22Rv1 (cell line): ENCODE results near the gene PTK7.
A peak's percentile ranks its signal among the peaks of the same experiment; 100 is the strongest.

ENCODE experiments used
- H3K27ac ChIP-seq: fragments of 450-650 bp; 2 replicates; pipeline ENCODE4 v1.5.1; 2017
- CTCF ChIP-seq: fragments of 450-650 bp; IDR thresholded peaks from 2 replicates; pipeline ENCODE4 v1.5.1; 2017; ENCODE audit warnings: mild to moderate bottlenecking
- ZFX ChIP-seq: fragments of 450-650 bp; IDR thresholded peaks from 2 replicates; pipeline ENCODE4 v1.6.1; 2017; ENCODE audit warnings: antibody characterized with exemption, borderline replicate concordance

The PTK7 gene

GRCh38 chr6:43043310-43043709 is 32.8 kb upstream of the PTK7 start:
- no peak for TF ChIP-seq ZFX
- no peak for TF ChIP-seq CTCF
- no peak overlapping the region for H3K27ac ChIP-seq

GRCh38 chr6:43045371-43045930 is 30.7 kb upstream of the PTK7 start:
- TF ChIP-seq CTCF (no peak), ZFX (no peak)
- H3K27ac ChIP-seq: no peak overlapping the region

GRCh38 chr6:43047998-43048397 is 28.1 kb upstream of the PTK7 start:
- no peak for TF ChIP-seq CTCF
- TF ChIP-seq ZFX: no peak
- no peak overlapping the region for H3K27ac ChIP-seq

GRCh38 chr6:43050981-43051380 is 25.1 kb upstream of the PTK7 start:
- H3K27ac ChIP-seq: no peak overlapping the region
- no peak for TF ChIP-seq CTCF
- TF ChIP-seq ZFX: no peak

GRCh38 chr6:43052225-43052841 is 23.8 kb upstream of the PTK7 start:
- TF ChIP-seq CTCF (no peak), ZFX (no peak)
- H3K27ac ChIP-seq: peak overlapping the region; percentile 80

- peak overlapping the region; percentile 80 for H3K27ac ChIP-seq
- TF ChIP-seq ZFX (no peak), CTCF (no peak)
Observed at GRCh38 chr6:43052842-43053544, 23.1 kb upstream of the PTK7 start.

- TF ChIP-seq ZFX (no peak), CTCF (no peak)
- H3K27ac ChIP-seq: peak within 1 kb of the TSS; percentile 80
Observed at GRCh38 chr6:43053545-43054205, 22.4 kb upstream of the PTK7 start, which contains the start of gene CUL7. TSS of gene CUL7 (minus strand) at chr6:43053851. CDS start at chr6:43052788, 1,063 bp downstream.
